Fibroblast of lung (primary cell): ENCODE measurements around the gene MORN4. TPM values are rescaled to one million over a fixed set of nuclear protein-coding genes. Genes with fewer than 3 reads are reported as not detected.

ENCODE experiments used
- DNase-seq, 2 donors: peaks; one replicate each; pipeline versions ENCODE4 v3.0.0 to v3.0.0-alpha.2; 2010; ENCODE audit warnings: low read depth in 2 of 2
- H2AFZ ChIP-seq: 2 replicates; pipeline ENCODE4 v1.5.1; 2012; ENCODE audit warnings: low read length, control low read depth, inconsistent platforms
- H3K27ac ChIP-seq: 2 replicates; pipeline ENCODE4 v1.5.1; 2011; ENCODE audit warnings: low read length, control low read depth; ENCODE audit not compliant: insufficient read depth
- H3K27me3 ChIP-seq: 2 replicates; pipeline ENCODE4 v1.5.1; 2011; ENCODE audit warnings: mild to moderate bottlenecking, low read length; ENCODE audit not compliant: control insufficient read depth, insufficient read depth
- H3K36me3 ChIP-seq: 2 replicates; pipeline ENCODE4 v1.5.1; 2011; ENCODE audit warnings: low read length; ENCODE audit not compliant: control insufficient read depth, insufficient read depth
- H3K4me1 ChIP-seq: 2 replicates; pipeline ENCODE4 v1.5.1; 2011; ENCODE audit warnings: low read length; ENCODE audit not compliant: control insufficient read depth, insufficient read depth; ENCODE audit errors: extremely low read depth
- H3K4me2 ChIP-seq: 2 replicates; pipeline ENCODE4 v1.5.1; 2011; ENCODE audit warnings: low read length, control low read depth; ENCODE audit not compliant: insufficient read depth; ENCODE audit errors: extremely low read depth
- H3K4me3 ChIP-seq, 4 experiments: fragments of 200-600 bp in 1 of 4; sonication (generic) in 1 of 4; replicated peaks in 1 of 4; 2 replicates each; pipeline ENCODE4 v1.5.1; 2011 to 2016; ENCODE audit warnings: low read length in 4 of 4, low read depth in 3 of 4, mild to moderate bottlenecking in 3 of 4, control low read depth in 2 of 4, inconsistent platforms in 1 of 4, mixed read lengths in 1 of 4; ENCODE audit not compliant: insufficient read depth in 1 of 4; ENCODE audit errors: control extremely low read depth in 1 of 4
- H3K79me2 ChIP-seq: 2 replicates; pipeline ENCODE4 v1.5.1; 2012; ENCODE audit warnings: mild to moderate bottlenecking, low read length, inconsistent platforms; ENCODE audit not compliant: control insufficient read depth, insufficient read depth
- H3K9ac ChIP-seq: 2 replicates; pipeline ENCODE4 v1.5.1; 2011; ENCODE audit warnings: mild to moderate bottlenecking, low read length, control low read depth; ENCODE audit not compliant: insufficient read depth
- H3K9me3 ChIP-seq: 2 replicates; pipeline ENCODE4 v1.5.1; 2012; ENCODE audit warnings: low read depth, low read length; ENCODE audit not compliant: control insufficient read depth, insufficient read depth
- H4K20me1 ChIP-seq: 2 replicates; pipeline ENCODE4 v1.5.1; 2011; ENCODE audit warnings: low read length; ENCODE audit not compliant: control insufficient read depth, insufficient read depth; ENCODE audit errors: extremely low read depth
- EZH2 ChIP-seq: IDR thresholded peaks from 2 replicates; pipeline ENCODE4 v1.5.1; 2012; ENCODE audit warnings: low read length, control low read depth, mild to moderate bottlenecking; ENCODE audit errors: missing control alignments
- polyA plus RNA-seq, 2 donors: library from polyadenylated mRNA; depleted of rRNA in 1 of 2; stranded (reverse) in 1 of 2; unstranded in 1 of 2; fragments of >200 nt; gene quantifications; 2 replicates each; pipeline ENCODE4 v1.2.1, GENCODE V29; 2011 to 2012; ENCODE audit warnings: missing spikeins in 1 of 2
- total RNA-seq: library from RNA; depleted of rRNA; stranded (reverse); fragments of >200 nt; gene quantifications from 2 replicates; pipeline ENCODE4 v1.2.1, GENCODE V29; 2014
- TF ChIP-seq, protein P1 (sequence below), 2 donors: IDR thresholded peaks in 1 of 2; conservative IDR thresholded peaks in 1 of 2; 1 replicate in 1 of 2; 2 replicates in 1 of 2; pipeline ENCODE4 v1.5.1; 2011 to 2012; ENCODE audit warnings: low read length in 2 of 2, control low read depth in 1 of 2, inconsistent platforms in 1 of 2, low read depth in 1 of 2, mild to moderate bottlenecking in 1 of 2

Gene MORN4
- total and polyA plus RNA-seq, 2 donors (not counting 1 experiment from before 2014, with no cell fraction given) = 13.2 to 13.4 TPM

GRCh38 chr10:97607095-97607636, 26.1 kb downstream of the MORN4 start:
- Histone ChIP-seq H3K27ac (no peak overlapping the region), H3K36me3 (no peaks in the 10 kb centered on the region), H4K20me1 (no peaks in the 10 kb centered on the region), H3K4me2 (no peak overlapping the region), H3K79me2 (no peaks in the 10 kb centered on the region), H3K27me3 (no peaks in the 10 kb centered on the region), H3K4me1 (no peaks in the 10 kb centered on the region), H2AFZ (no peak overlapping the region), H3K9me3 (no peaks in the 10 kb centered on the region), H3K4me3 (no peak overlapping the region), H3K9ac (no peak overlapping the region)
- DNase-seq = no peak
- no peak for TF ChIP-seq EZH2
- TF ChIP-seq, protein P1, sequence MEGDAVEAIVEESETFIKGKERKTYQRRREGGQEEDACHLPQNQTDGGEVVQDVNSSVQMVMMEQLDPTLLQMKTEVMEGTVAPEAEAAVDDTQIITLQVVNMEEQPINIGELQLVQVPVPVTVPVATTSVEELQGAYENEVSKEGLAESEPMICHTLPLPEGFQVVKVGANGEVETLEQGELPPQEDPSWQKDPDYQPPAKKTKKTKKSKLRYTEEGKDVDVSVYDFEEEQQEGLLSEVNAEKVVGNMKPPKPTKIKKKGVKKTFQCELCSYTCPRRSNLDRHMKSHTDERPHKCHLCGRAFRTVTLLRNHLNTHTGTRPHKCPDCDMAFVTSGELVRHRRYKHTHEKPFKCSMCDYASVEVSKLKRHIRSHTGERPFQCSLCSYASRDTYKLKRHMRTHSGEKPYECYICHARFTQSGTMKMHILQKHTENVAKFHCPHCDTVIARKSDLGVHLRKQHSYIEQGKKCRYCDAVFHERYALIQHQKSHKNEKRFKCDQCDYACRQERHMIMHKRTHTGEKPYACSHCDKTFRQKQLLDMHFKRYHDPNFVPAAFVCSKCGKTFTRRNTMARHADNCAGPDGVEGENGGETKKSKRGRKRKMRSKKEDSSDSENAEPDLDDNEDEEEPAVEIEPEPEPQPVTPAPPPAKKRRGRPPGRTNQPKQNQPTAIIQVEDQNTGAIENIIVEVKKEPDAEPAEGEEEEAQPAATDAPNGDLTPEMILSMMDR (conservative IDR thresholded peaks at IDR 0.05 in 1 of 2, IDR thresholded peaks at IDR 0.05 in 1 of 2; ENCODE audit: low read depth in 1 of 2, low read length in 2 of 2) = no peak

DNA sequence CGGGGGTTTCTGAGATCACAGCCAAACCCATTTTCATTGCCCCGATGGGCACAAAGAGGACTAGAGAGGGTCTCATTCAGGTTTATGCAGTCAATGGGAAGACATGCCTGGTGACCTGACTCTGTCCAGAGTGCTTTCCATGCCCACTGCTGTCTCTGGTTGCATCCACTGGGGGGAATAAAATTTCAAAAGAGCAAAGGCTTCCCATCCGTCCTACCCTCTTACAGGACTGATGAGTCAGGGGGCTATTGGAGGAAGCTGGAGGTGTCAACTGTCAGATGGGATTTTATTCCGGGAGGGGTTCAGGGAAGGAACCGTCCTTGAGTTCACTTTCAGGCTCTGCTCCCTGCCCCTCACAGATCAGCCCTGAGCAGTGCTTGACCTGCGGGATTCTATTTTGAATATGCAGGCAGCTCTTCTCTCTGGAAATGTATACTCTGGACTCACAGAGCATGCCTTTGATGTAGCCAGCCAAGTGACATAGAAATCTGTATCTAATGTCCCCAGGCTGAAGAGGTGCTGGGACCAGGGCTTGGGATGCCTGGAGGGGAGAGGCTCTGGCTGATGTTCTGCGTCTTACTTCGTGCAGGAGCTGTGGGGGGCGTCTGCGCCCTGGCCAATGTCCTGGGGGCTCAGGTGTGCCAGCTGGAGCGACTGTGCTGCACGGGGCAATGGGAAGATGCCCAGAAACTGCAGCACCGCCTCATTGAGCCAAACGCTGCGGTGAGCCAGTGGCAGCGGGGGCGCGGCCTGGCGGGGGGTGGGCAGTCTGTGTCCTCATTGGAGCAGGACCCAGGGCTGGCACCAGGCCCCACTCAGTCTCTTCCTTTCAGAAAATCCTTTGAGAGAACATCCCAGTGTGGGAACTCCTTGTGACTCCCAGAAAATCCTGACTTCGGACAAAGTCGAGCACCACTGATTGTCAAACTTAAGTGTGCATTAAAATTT, 31.8 kb downstream of the MORN4 start:
- no peak for TF ChIP-seq EZH2
- TF ChIP-seq, protein P1 (conservative IDR thresholded peaks at IDR 0.05 in 1 of 2, IDR thresholded peaks at IDR 0.05 in 1 of 2; ENCODE audit: low read depth in 1 of 2, low read length in 2 of 2) = no peak
- H3K4me1 ChIP-seq = peaks cover under 1% of the 10 kb centered on the region

DNA sequence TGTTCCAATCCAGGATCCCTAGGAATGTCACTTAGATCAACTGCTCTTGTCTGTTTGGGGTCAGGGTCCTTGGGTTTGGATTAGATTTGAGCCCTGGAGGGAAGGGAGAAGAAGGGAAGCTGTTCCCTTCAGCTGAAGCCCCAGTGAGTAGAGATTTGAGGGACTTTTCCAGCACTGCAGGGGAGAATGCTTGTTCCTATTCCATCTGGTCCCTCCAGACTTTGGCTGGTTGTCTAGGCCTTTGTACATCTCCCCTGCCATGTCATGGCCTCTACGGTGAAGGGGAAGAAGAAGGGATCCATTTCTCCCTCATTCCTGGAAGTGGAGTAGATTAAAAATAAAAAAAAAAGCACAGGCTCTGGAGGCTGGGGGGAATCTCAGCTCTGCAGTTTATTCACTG, 32.7 kb downstream of the MORN4 start:
- no peaks in the 10 kb centered on the region for H3K36me3 ChIP-seq
- H3K4me3 ChIP-seq = no peak overlapping the region
- H4K20me1 ChIP-seq = no peaks in the 10 kb centered on the region
- H3K9me3 ChIP-seq = no peaks in the 10 kb centered on the region
- TF ChIP-seq, protein P1 (conservative IDR thresholded peaks at IDR 0.05 in 1 of 2, IDR thresholded peaks at IDR 0.05 in 1 of 2; ENCODE audit: low read depth in 1 of 2, low read length in 2 of 2) = no peak
- no peak for TF ChIP-seq EZH2
- peaks cover 10% of the 10 kb centered on the region for H3K4me1 ChIP-seq
- no peak overlapping the region for H3K27ac ChIP-seq
- H3K4me2 ChIP-seq = no peak overlapping the region
- no peaks in the 10 kb centered on the region for H3K79me2 ChIP-seq
- no peak overlapping the region for H3K9ac ChIP-seq
- DNase-seq = no peak
- no peak overlapping the region for H2AFZ ChIP-seq
- H3K27me3 ChIP-seq = no peaks in the 10 kb centered on the region

More for the DNA sequence above, 31.8 kb downstream of the MORN4 start:
- Histone ChIP-seq H3K9ac (no peak overlapping the region), H3K36me3 (no peaks in the 10 kb centered on the region), H3K4me3 (no peak overlapping the region), H4K20me1 (no peaks in the 10 kb centered on the region), H3K9me3 (no peaks in the 10 kb centered on the region), H3K4me2 (no peak overlapping the region), H3K27me3 (no peaks in the 10 kb centered on the region), H3K79me2 (no peaks in the 10 kb centered on the region), H3K27ac (no peak overlapping the region), H2AFZ (no peak overlapping the region)
- DNase-seq = no peak
